ENCODE measurements around the gene PPFIBP1.
"Not testable (repeated sequence)": the region's sequence is repeated elsewhere in the genome, so short reads cannot be mapped to it uniquely, and the experiment has no call there.

PPFIBP1 gene

GRCh38 chr12:27573972-27574371 lies 50.0 kb downstream of the PPFIBP1 start:
- no peak for DNase-seq

- no peak for DNase-seq
Observed at GRCh38 chr12:27575090-27575761, 51.2 kb downstream of the PPFIBP1 start.

- no peak for DNase-seq
Observed at GRCh38 chr12:27575762-27576118, 51.7 kb downstream of the PPFIBP1 start.

GRCh38 chr12:27576667-27577347 lies 52.8 kb downstream of the PPFIBP1 start:
- DNase-seq = no peak

GRCh38 chr12:27577688-27578087 lies 53.7 kb downstream of the PPFIBP1 start:
- DNase-seq = no peak

GRCh38 chr12:27578689-27579372 lies 54.8 kb downstream of the PPFIBP1 start:
- no peak for DNase-seq

- DNase-seq = no peak
Observed at GRCh38 chr12:27580561-27581330, 56.7 kb downstream of the PPFIBP1 start.

- not testable (repeated sequence) for DNase-seq
Observed at GRCh38 chr12:27581331-27581671, 57.3 kb downstream of the PPFIBP1 start.

GRCh38 chr12:27581833-27582232 lies 57.8 kb downstream of the PPFIBP1 start:
- not testable (repeated sequence) for DNase-seq

- not testable (repeated sequence) for DNase-seq
Observed at GRCh38 chr12:27582445-27582844, 58.4 kb downstream of the PPFIBP1 start.

GRCh38 chr12:27583057-27583797 lies 59.2 kb downstream of the PPFIBP1 start:
- DNase-seq = no peak

- DNase-seq = no peak
Observed at GRCh38 chr12:27583981-27584380, 60.0 kb downstream of the PPFIBP1 start.

- DNase-seq = no peak
Observed at GRCh38 chr12:27585739-27586265, 61.8 kb downstream of the PPFIBP1 start.

GRCh38 chr12:27588075-27588730 lies 64.2 kb downstream of the PPFIBP1 start:
- not testable (repeated sequence) for DNase-seq

- no peak for DNase-seq
Observed at GRCh38 chr12:27588776-27589175, 64.8 kb downstream of the PPFIBP1 start.

GRCh38 chr12:27589419-27589818 lies 65.4 kb downstream of the PPFIBP1 start:
- no peak for DNase-seq

GRCh38 chr12:27591698-27592097 lies 67.7 kb downstream of the PPFIBP1 start:
- DNase-seq = not testable (repeated sequence)

GRCh38 chr12:27592548-27592947 lies 68.5 kb downstream of the PPFIBP1 start:
- no peak for DNase-seq

- DNase-seq = no peak
Observed at GRCh38 chr12:27593266-27593665, 69.3 kb downstream of the PPFIBP1 start.

GRCh38 chr12:27595231-27595642 lies 71.2 kb downstream of the PPFIBP1 start:
- no peak for DNase-seq

GRCh38 chr12:27598866-27599265 lies 74.9 kb downstream of the PPFIBP1 start:
- not testable (repeated sequence) for DNase-seq

All from CD4-positive, alpha-beta T cell treated with Interferon gamma for 1 hour (primary cell).